GM12801 (cell line): Measurements from ENCODE around the gene CERS3.

Experiments
- TF ChIP-seq, protein P1 (sequence below): IDR thresholded peaks from one replicate; pipeline ENCODE4 v1.5.1; 2011; ENCODE audit warnings: control low read depth; ENCODE audit not compliant: insufficient read length; ENCODE audit errors: extremely low read depth

The CERS3 gene

DNA sequence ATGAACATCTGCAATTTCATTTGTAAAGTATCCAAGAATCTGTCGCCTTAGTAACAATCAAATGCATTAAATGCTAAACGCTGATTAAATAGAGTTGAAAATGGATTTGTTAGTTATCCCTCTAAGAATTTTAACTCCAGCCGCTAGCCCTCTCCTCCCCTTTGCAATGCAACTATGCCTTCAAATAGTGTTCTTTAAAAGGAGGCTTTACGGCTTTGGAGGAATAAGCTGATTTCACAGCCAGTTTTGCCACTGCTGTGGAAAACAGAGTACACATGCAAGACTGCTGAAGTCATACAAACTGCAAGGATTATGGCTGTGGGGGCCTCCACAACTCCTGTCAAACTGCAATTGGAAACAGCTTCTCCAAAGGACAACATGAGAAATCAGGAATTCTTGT is 89.2 kb downstream of the CERS3 start:
- TF ChIP-seq, protein P1, sequence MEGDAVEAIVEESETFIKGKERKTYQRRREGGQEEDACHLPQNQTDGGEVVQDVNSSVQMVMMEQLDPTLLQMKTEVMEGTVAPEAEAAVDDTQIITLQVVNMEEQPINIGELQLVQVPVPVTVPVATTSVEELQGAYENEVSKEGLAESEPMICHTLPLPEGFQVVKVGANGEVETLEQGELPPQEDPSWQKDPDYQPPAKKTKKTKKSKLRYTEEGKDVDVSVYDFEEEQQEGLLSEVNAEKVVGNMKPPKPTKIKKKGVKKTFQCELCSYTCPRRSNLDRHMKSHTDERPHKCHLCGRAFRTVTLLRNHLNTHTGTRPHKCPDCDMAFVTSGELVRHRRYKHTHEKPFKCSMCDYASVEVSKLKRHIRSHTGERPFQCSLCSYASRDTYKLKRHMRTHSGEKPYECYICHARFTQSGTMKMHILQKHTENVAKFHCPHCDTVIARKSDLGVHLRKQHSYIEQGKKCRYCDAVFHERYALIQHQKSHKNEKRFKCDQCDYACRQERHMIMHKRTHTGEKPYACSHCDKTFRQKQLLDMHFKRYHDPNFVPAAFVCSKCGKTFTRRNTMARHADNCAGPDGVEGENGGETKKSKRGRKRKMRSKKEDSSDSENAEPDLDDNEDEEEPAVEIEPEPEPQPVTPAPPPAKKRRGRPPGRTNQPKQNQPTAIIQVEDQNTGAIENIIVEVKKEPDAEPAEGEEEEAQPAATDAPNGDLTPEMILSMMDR, result no peak

DNA sequence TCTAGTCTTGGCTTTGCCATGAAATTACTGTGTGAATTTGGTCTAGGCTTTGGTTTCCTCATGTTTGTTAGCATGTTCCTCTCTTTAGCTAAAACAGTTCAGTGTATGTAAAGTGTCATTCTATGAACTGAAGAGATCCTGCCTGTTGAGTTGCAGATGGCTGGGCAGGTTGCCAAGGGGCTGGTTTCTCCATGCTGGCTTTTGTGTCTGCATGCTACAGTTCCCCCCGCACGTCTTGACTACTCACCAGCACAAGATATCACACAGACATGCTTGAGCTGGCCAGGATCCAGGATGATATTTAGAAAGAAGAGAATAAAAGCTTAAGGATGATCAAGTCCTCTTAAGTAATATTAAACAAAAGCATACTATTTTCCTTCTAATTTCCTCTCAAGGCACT is 90.2 kb downstream of the CERS3 start:
- TF ChIP-seq, protein P1, result no peak

DNA sequence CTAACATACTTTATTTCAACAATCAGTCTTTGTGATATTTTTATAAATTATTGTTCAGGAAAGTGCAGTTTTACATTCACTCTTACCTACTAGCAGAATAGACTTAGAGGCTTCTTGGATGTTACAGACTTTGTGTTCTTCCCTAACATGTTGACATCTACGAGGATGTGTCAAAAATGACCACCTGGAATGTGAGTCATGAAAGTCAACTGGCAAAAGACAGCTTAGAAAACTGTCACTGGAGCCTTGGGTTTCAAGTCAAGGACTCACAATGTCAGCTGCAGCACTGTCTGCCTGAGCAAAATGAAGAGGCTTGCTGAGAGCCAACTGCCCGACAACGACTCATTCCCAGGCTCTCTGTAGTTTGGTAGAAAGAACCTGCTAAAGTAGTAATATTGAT is 91.5 kb downstream of the CERS3 start:
- TF ChIP-seq, protein P1, result no peak

DNA sequence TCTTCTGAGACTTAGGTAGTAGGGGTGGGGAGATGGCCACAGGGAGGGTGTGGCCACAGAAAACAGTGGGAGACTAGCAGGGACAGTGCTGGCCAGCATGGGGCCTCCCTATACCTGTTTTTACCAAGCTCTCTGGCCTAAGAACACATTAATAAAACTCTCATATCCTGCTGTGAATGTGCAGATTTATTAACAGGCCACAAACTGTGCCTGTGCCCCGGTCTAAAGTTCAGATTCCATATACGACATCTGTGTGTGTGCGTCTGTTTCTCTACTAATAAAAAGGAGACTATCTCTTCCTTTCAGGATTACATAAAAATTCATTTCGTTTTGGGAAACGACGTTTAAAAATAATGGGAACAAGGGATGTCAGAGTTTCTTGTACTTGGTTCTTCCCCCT is 94.2 kb downstream of the CERS3 start:
- TF ChIP-seq, protein P1, result no peak

DNA sequence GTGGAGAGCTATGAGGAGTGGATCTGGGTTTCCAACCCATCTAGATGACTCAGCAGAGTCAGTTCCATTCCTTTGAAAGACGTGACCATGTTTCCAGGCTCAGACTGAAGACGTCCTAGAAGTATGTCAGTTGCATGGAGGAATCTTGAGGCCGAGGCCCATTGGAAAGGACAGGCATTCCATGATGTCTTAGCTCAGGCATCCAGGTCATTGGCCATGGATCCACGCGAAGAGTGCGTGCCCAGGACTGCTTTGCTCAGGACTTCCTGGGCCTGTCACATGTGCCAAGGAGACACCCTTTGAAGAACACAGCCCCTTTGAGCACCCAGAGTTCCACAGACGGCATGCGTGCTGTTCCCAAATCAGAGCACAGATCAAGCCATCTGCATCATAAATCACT is 94.7 kb downstream of the CERS3 start:
- TF ChIP-seq, protein P1, result no peak

DNA sequence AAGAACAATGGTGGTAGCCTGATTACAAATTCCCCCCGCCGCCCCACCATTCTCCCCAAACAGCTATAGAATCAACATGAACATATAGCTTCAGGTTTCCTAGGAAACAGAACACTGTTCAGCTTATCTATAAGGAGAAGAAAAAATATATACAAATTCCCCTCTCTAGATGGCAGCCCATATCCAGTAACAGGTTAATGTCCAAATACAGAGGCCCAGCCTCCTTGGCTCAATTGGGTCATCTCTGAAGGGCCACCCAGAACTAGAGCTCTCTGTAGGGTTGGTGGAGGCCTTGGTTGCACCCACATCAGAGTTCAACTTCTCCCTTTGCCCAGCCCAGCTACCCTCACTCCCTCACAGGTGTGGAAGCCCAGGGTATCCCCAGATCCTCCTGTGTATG is 95.4 kb downstream of the CERS3 start:
- TF ChIP-seq, protein P1, result no peak

DNA sequence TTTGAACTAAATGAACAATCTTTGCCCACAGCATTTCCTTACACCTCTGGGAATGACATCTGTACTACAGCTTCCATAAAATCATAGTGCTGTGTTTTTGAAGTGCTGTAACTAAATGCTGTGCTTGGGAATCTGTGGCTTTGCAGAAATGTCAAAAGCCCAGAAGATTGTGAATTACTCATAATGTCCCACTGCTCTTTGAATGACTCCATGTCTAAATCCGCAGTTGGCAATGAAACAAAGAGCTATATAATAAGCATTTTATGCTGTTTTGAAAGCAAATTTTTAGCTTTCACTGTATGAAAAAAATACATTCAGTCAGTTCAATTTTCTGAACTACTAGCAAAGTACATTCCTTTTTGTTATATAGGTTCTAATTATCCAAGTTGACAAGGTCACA is 98.3 kb downstream of the CERS3 start:
- TF ChIP-seq, protein P1, result no peak
